GM21717 (cell line): ENCODE results near the gene ITLN1.
A peak's percentile ranks its signal among the peaks of the same experiment; 100 is the strongest.
"Not testable (repeated sequence)": the region's sequence is repeated elsewhere in the genome, so short reads cannot be mapped to it uniquely, and the experiment has no call there.

Experiments used
- ATAC-seq: cut with Tn5 transposase; IDR thresholded peaks from one replicate; pipeline ENCODE4 v1.9.1; 2021; ENCODE audit warnings: mild to moderate bottlenecking, moderate library complexity; ENCODE audit not compliant: unreplicated experiment

The ITLN1 gene

GRCh38 chr1:160883581-160884513 lies 1.1 kb downstream of the ITLN1 start:
- ATAC-seq, result no peak

GRCh38 chr1:160882582-160882981 lies 2.4 kb downstream of the ITLN1 start:
- ATAC-seq, result no peak

- ATAC-seq, result not testable (repeated sequence)
These were observed 3.7 kb downstream of the ITLN1 start for GRCh38 chr1:160881264-160881663.

GRCh38 chr1:160880216-160880615 lies 4.8 kb downstream of the ITLN1 start:
- no peak for ATAC-seq

- ATAC-seq, result no peak
These were observed 5.9 kb downstream of the ITLN1 start for GRCh38 chr1:160879056-160879455.

GRCh38 chr1:160877221-160877620 lies 7.8 kb downstream of the ITLN1 start:
- no peak for ATAC-seq

- ATAC-seq, result no peak
These were observed 8.7 kb downstream of the ITLN1 start for GRCh38 chr1:160876311-160876710.

GRCh38 chr1:160875591-160875990 lies 9.4 kb downstream of the ITLN1 start:
- not testable (repeated sequence) for ATAC-seq

GRCh38 chr1:160874935-160875334 lies 10.0 kb downstream of the ITLN1 start:
- ATAC-seq, result no peak

- no peak for ATAC-seq
These were observed 16.8 kb downstream of the ITLN1 start for GRCh38 chr1:160868141-160868540.

- not testable (repeated sequence) for ATAC-seq
These were observed 17.3 kb downstream of the ITLN1 start for GRCh38 chr1:160867651-160868050.

- no peak for ATAC-seq
These were observed 18.2 kb downstream of the ITLN1 start for GRCh38 chr1:160866695-160867260.

GRCh38 chr1:160866001-160866694 lies 18.8 kb downstream of the ITLN1 start:
- no peak for ATAC-seq

- ATAC-seq, result no peak
These were observed 19.6 kb downstream of the ITLN1 start for GRCh38 chr1:160865337-160865736.

- no peak for ATAC-seq
These were observed 20.8 kb downstream of the ITLN1 start for GRCh38 chr1:160864173-160864572.

- no peak for ATAC-seq
These were observed 21.2 kb downstream of the ITLN1 start for GRCh38 chr1:160863774-160864131.

- no peak for ATAC-seq
These were observed 21.8 kb downstream of the ITLN1 start for GRCh38 chr1:160863061-160863773.

GRCh38 chr1:160862203-160863060 lies 22.5 kb downstream of the ITLN1 start, which contains the start of gene CD244:
Gene CD244, minus strand, starts transcription at chr1:160862887. Its CDS starts 210 bp downstream, at chr1:160862677.
- peak; percentile 67 for ATAC-seq

- ATAC-seq, result no peak
These were observed 24.0 kb downstream of the ITLN1 start for GRCh38 chr1:160860840-160861505.
